GM23338 (cell line): Measurements from ENCODE around the gene SETX.

Source experiments
- CTCF ChIP-seq, 2 experiments: fragments of 200-600 bp in 1 of 2; sonication (generic) in 1 of 2; conservative IDR thresholded peaks; 2 replicates each; pipeline versions ENCODE4 v1.5.1 to v1.6.1; 2016 to 2017; ENCODE audit warnings: antibody characterized with exemption in 2 of 2, low read depth in 2 of 2, mild to moderate bottlenecking in 2 of 2, moderate library complexity in 1 of 2
- EZH2 ChIP-seq: fragments of 200-600 bp; sonication (generic); IDR thresholded peaks from one replicate; pipeline ENCODE4 v1.8.0; 2017; ENCODE audit warnings: antibody characterized with exemption, mild to moderate bottlenecking, low read depth; ENCODE audit not compliant: unreplicated experiment

DNA sequence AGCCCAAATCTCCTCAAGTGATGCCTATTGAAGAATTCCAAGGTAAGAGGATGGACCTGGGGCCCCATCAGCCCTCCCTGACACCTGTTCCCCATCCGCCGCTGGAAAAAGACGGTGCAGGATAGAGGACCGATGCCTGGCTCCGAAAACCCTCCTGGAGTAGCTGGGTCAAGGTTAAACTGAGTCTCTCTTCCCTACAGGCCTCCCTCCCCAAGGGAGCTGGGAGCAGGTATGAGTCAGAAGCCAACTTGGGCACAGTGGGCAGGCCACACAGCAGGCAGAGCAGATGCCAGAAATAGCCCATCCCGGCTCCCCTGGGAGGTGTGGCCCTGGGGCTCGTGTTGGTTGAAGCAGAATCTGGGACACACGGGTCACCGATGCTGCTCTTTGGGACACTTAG lies 117.3 kb downstream of the SETX start:
- TF ChIP-seq CTCF (conservative IDR thresholded peaks at IDR 0.05; ENCODE audit: low read depth in 2 of 2) (no peak), EZH2 (no peak)
